Osteoblast (primary cell): ENCODE data around the gene COLEC11. TPM values are rescaled to one million over a fixed set of nuclear protein-coding genes. Genes with fewer than 3 reads are reported as not detected.

ENCODE experiments used
- DNase-seq: peaks from one replicate; pipeline ENCODE4 v3.0.0; 2011; ENCODE audit warnings: low spot score, mixed read lengths; ENCODE audit not compliant: insufficient read length; ENCODE audit errors: missing footprints
- H2AFZ ChIP-seq: 2 replicates; pipeline ENCODE4 v1.6.0; 2011; ENCODE audit warnings: mild to moderate bottlenecking, low read length
- H3K27ac ChIP-seq: 2 replicates; pipeline ENCODE4 v1.5.1; 2011; ENCODE audit warnings: mild to moderate bottlenecking, low read depth, low read length, moderate library complexity
- H3K27me3 ChIP-seq: 2 replicates; pipeline ENCODE4 v1.6.0; 2012; ENCODE audit warnings: mild to moderate bottlenecking, control low read depth, inconsistent platforms, low read length, moderate library complexity; ENCODE audit not compliant: insufficient read depth
- H3K36me3 ChIP-seq: 2 replicates; pipeline ENCODE4 v1.5.1; 2011; ENCODE audit warnings: mild to moderate bottlenecking, low read length, control low read depth, moderate library complexity; ENCODE audit not compliant: insufficient read depth
- H3K4me1 ChIP-seq: 2 replicates; pipeline ENCODE4 v1.5.1; 2011; ENCODE audit warnings: mild to moderate bottlenecking, low read length, control low read depth, moderate library complexity; ENCODE audit not compliant: insufficient read depth
- H3K4me2 ChIP-seq: 2 replicates; pipeline ENCODE4 v1.6.0; 2011; ENCODE audit warnings: mild to moderate bottlenecking, low read length; ENCODE audit not compliant: insufficient read depth
- H3K4me3 ChIP-seq: fragments of 200-600 bp; sonication (generic); 3 replicates; pipeline ENCODE4 v1.5.1; 2012; ENCODE audit warnings: mild to moderate bottlenecking, low read length, inconsistent platforms; ENCODE audit not compliant: insufficient read depth
- H3K79me2 ChIP-seq: 2 replicates; pipeline ENCODE4 v1.6.0; 2012; ENCODE audit warnings: mild to moderate bottlenecking, low read length, control low read depth, inconsistent platforms; ENCODE audit not compliant: insufficient read depth
- H3K9me3 ChIP-seq: 2 replicates; pipeline ENCODE4 v1.5.1; 2011; ENCODE audit warnings: low read depth, low read length, control low read depth
- H4K20me1 ChIP-seq: 2 replicates; pipeline ENCODE4 v1.6.0; 2012; ENCODE audit warnings: mild to moderate bottlenecking, low read length, control low read depth; ENCODE audit not compliant: insufficient read depth
- CTCF ChIP-seq: IDR thresholded peaks from 2 replicates; pipeline ENCODE4 v1.5.1; 2011; ENCODE audit warnings: mild to moderate bottlenecking, low read depth, low read length, moderate library complexity; ENCODE audit errors: extremely low read depth
- total RNA-seq: library from RNA; depleted of rRNA; stranded (reverse); fragments of >200 nt; gene quantifications from 2 replicates; pipeline ENCODE4 v1.2.3, GENCODE V29; 2012

COLEC11 gene
- total RNA-seq, 1 donor, result 0.36 TPM

GRCh38 chr2:3588084-3588483, 6.8 kb upstream of the COLEC11 start:
- H3K36me3 ChIP-seq, result peaks cover under 1% of the 10 kb centered on the region
- no peak overlapping the region for H3K4me2 ChIP-seq
- TF ChIP-seq CTCF, result no peak
- no peaks in the 10 kb centered on the region for H3K4me1 ChIP-seq
- no peaks in the 10 kb centered on the region for H3K79me2 ChIP-seq
- no peaks in the 10 kb centered on the region for H3K9me3 ChIP-seq
- no peak overlapping the region for H3K27ac ChIP-seq
- H3K27me3 ChIP-seq, result no peaks in the 10 kb centered on the region
- H3K4me3 ChIP-seq, result no peak overlapping the region
- DNase-seq, result no peak
- H2AFZ ChIP-seq, result no peak overlapping the region
- H4K20me1 ChIP-seq, result no peaks in the 10 kb centered on the region

- Histone ChIP-seq H3K4me2 (no peak overlapping the region), H3K36me3 (no peaks in the 10 kb centered on the region), H3K27me3 (no peaks in the 10 kb centered on the region), H3K4me3 (no peak overlapping the region), H3K9me3 (no peaks in the 10 kb centered on the region), H2AFZ (no peak overlapping the region), H3K79me2 (no peaks in the 10 kb centered on the region), H3K4me1 (no peaks in the 10 kb centered on the region), H4K20me1 (no peaks in the 10 kb centered on the region), H3K27ac (no peak overlapping the region)
- no peak for DNase-seq
- TF ChIP-seq CTCF, result no peak
Observed at GRCh38 chr2:3589086-3589485, 5.8 kb upstream of the COLEC11 start.

- Histone ChIP-seq H3K4me3 (peak overlapping the region; percentile 67), H3K9me3 (no peaks in the 10 kb centered on the region), H3K27ac (no peak overlapping the region), H3K79me2 (no peaks in the 10 kb centered on the region), H3K36me3 (no peaks in the 10 kb centered on the region), H3K4me1 (no peaks in the 10 kb centered on the region), H4K20me1 (no peaks in the 10 kb centered on the region), H2AFZ (peak overlapping the region; percentile 80), H3K27me3 (no peaks in the 10 kb centered on the region), H3K4me2 (peak overlapping the region; percentile 72)
- no peak for DNase-seq
- TF ChIP-seq CTCF, result no peak
Observed at GRCh38 chr2:3595404-3595803, 492 bp downstream of the COLEC11 start.

GRCh38 chr2:3595985-3596384, 1.1 kb downstream of the COLEC11 start:
- TF ChIP-seq CTCF, result no peak
- Histone ChIP-seq H3K4me2 (no peak overlapping the region), H3K27me3 (no peaks in the 10 kb centered on the region), H3K4me3 (no peak overlapping the region), H3K36me3 (no peaks in the 10 kb centered on the region), H2AFZ (no peak overlapping the region), H3K79me2 (no peaks in the 10 kb centered on the region), H3K4me1 (no peaks in the 10 kb centered on the region), H3K27ac (no peak overlapping the region), H4K20me1 (no peaks in the 10 kb centered on the region), H3K9me3 (no peaks in the 10 kb centered on the region)
- DNase-seq, result no peak
